ENCODE measurements around the gene NFKBIL1.

The NFKBIL1 gene

DNA sequence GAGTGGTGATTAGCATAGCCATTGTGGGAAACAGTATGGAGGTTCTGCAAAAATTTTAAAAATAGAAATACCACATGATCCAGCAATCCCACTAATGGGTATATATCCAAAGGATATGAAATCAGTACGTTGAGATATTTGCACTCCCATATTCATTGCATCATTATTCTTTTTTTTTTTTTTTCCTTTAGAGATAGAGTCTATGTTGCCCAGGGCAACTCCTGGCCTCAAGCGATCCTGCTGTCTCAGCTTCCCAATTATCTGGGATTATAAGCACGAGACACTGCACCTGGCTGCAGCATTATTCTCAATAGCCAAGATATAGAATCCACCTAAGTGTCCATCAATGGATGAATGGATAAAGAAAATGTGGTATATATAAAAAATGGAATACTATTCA, 25.6 kb upstream of the NFKBIL1 start:
- TF ChIP-seq, protein P1, sequence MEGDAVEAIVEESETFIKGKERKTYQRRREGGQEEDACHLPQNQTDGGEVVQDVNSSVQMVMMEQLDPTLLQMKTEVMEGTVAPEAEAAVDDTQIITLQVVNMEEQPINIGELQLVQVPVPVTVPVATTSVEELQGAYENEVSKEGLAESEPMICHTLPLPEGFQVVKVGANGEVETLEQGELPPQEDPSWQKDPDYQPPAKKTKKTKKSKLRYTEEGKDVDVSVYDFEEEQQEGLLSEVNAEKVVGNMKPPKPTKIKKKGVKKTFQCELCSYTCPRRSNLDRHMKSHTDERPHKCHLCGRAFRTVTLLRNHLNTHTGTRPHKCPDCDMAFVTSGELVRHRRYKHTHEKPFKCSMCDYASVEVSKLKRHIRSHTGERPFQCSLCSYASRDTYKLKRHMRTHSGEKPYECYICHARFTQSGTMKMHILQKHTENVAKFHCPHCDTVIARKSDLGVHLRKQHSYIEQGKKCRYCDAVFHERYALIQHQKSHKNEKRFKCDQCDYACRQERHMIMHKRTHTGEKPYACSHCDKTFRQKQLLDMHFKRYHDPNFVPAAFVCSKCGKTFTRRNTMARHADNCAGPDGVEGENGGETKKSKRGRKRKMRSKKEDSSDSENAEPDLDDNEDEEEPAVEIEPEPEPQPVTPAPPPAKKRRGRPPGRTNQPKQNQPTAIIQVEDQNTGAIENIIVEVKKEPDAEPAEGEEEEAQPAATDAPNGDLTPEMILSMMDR (IDR thresholded peaks at IDR 0.05; ENCODE audit: borderline replicate concordance, control extremely low read depth, extremely low read depth, insufficient read depth, missing control alignments): no peak
- in situ Hi-C loops (cut with MboI; ENCODE audit: low sequenced_read_pairs, unreplicated experiment): no loop called here
- no peak for DNase-seq (ENCODE audit: low spot score)

DNA sequence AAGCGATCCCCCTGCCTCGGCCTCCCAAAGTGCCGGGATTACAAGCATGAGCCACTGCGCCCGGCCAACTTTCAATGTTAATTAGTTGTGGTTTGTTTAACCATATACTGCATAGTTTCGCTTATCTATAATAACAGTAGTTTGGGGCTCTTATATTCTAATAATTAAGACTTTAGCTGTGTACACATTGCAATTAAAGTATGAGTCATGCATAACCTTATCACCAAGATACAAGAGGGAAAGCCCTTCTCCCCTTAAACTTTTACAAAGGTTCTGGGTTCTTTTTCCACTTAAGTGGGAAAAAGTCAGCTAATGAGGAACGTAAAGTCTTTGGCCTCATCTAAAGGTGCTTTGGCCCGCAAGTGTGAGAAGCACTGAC, 21.9 kb upstream of the NFKBIL1 start:
- DNase-seq (ENCODE audit: low spot score): no peak
- TF ChIP-seq, protein P1 (IDR thresholded peaks at IDR 0.05; ENCODE audit: borderline replicate concordance, control extremely low read depth, extremely low read depth, insufficient read depth, missing control alignments): no peak
- in situ Hi-C loops (cut with MboI; ENCODE audit: low sequenced_read_pairs, unreplicated experiment): no loop called here

DNA sequence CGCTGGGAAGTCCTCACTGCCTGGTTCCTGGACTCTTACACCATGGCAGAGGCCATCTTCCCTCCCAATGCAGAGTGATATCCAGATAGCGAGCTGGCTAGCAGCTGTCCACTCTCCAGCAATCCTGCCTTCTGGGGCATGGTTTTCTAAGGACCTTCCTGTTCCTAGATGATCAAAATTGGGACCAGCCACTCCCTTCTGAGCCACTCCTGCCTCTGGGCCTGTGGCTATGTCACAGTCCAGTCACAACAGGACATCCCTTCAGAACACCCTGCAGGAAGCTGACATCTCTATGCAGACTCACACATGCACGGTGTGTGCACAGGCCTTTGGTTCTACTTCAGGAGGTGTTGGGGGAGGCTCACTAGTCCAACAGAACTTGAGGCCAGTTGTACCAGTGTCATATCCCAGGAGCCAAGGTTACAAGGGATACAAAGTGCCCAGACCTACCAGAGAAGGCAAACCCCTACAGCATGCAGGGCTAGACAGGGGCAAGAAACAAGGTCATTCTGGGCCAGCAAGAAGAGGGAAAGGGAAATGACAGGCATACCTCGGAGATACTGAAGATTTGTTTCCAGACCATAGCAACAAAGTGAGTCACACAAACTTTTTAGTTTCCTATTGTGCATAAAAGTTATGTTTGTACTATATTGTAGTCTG, 21.3 kb upstream of the NFKBIL1 start:
- TF ChIP-seq, protein P1 (IDR thresholded peaks at IDR 0.05; ENCODE audit: borderline replicate concordance, control extremely low read depth, extremely low read depth, insufficient read depth, missing control alignments): no peak
- DNase-seq (ENCODE audit: low spot score): no peak
- in situ Hi-C loops (cut with MboI; ENCODE audit: low sequenced_read_pairs, unreplicated experiment): no loop called here

DNA sequence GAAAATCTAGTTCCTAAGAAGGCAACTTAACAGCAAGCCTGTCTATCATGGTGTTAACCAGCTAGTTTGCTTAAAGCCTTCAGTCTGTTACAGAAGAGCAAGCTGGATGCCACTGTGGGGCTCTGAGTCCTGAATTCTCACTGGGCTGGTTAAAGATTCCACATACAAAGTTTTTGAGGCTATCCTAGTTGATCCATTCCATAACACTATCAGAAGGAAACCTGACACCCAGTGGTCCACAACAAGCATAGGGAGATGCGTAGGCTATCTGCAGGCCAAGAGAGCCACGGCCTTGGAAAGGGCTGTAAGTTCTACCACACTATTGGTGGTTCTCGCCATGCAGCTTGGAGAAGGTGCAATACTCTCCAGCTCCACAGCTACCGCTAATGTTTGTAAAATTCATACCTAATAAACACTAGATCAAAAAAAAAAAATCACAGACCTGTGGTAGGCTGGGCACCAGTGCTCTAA, 19.1 kb upstream of the NFKBIL1 start:
- TF ChIP-seq, protein P1 (IDR thresholded peaks at IDR 0.05; ENCODE audit: borderline replicate concordance, control extremely low read depth, extremely low read depth, insufficient read depth, missing control alignments): no peak
- DNase-seq (ENCODE audit: low spot score): no peak
- in situ Hi-C loops (cut with MboI; ENCODE audit: low sequenced_read_pairs, unreplicated experiment): no loop called here

DNA sequence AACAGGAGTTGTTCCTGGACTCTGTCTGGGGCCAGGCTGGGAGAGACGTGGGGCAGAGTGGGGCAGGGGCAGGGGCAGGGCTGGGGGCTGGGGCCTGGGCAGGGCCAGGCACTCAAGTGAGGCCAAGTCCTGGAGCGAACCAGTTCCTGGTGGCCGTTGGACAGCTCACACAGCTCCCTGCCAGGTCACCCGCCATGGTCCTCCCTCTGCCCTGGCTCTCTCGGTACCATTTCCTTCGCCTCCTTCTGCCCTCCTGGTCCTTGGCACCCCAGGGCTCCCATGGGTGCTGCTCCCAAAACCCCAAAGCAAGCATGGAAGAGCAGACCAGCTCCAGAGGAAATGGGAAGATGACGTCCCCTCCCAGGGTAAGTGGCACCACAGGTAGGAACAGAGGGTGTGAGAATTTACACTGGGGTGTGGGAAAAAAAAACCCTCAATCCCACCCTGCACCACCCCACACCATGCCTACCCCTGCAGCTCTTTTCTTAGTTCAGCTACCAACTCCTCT, 18.5 kb upstream of the NFKBIL1 start, which contains the start of gene MCCD1:
Gene MCCD1, plus strand, starts transcription at position 142 of the 508 bp plus-strand sequence. Its CDS starts 53 bp downstream, at position 195.
- TF ChIP-seq, protein P1 (IDR thresholded peaks at IDR 0.05; ENCODE audit: borderline replicate concordance, control extremely low read depth, extremely low read depth, insufficient read depth, missing control alignments): no peak
- DNase-seq (ENCODE audit: low spot score): no peak
- in situ Hi-C loops (cut with MboI; ENCODE audit: low sequenced_read_pairs, unreplicated experiment): no loop called here

DNA sequence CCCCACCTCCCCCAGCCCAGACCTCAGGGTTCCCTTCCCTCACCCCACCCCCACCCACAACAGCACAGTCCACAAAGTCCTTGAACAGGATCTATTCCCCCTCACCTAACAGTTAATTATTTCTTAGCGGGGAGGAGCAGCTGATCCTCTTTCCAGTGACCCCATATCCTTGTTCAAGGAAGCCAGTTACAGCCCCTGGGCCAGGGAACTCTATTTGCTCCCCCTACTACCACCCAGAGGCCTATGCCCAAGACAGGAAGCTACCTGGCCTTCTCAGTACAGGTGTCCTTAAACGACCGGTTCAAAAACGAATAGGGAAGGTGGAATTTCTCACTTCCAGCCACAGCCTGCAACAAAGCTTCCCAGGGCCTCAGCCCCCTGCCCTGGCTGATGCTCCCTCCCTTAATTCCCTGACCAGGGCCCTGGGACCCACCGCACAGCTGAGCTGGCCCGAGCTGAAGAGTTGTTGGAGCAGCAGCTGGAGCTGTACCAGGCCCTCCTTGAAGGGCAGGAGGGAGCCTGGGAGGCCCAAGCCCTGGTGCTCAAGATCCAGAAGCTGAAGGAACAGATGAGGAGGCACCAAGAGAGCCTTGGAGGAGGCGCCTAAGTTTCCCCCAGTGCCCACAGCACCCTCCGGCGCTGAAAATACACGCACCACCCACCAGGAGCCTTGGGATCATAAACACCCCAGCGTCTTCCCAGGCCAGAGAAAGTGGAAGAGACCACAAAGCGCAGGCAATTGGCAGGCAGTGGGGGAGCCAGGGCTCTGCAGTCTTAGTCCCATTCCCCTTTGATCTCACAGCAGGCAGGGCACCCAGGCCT, 17.9 kb upstream of the NFKBIL1 start:
- TF ChIP-seq, protein P1 (IDR thresholded peaks at IDR 0.05; ENCODE audit: borderline replicate concordance, control extremely low read depth, extremely low read depth, insufficient read depth, missing control alignments): no peak
- in situ Hi-C loops (cut with MboI; ENCODE audit: low sequenced_read_pairs, unreplicated experiment): no loop called here

More for the DNA sequence above, 17.9 kb upstream of the NFKBIL1 start:
- no peak for DNase-seq (ENCODE audit: low spot score)

Measured in GM13976 (cell line).